ENCODE results near the gene CRABP1. TPM values are rescaled to one million over a fixed set of nuclear protein-coding genes. Genes with fewer than 3 reads are reported as not detected.

The CRABP1 gene
- total and polyA plus RNA-seq, 2 experiments from 2014 or later: not detected

- Histone ChIP-seq H3K27ac (no peak overlapping the region), H4K20me1 (ENCODE audit: insufficient read depth) (no peaks in the 10 kb centered on the region), H3K4me2 (ENCODE audit: unreplicated experiment) (no peak overlapping the region), H3K9me3 (ENCODE audit: low read depth) (no peaks in the 10 kb centered on the region), H3F3A (ENCODE audit: insufficient read depth) (no peaks in the 10 kb centered on the region), H3K4me3 (no peak overlapping the region), H3K36me3 (ENCODE audit: low read depth) (no peaks in the 10 kb centered on the region), H3K9me2 (ENCODE audit: insufficient read depth) (no peaks in the 10 kb centered on the region), H3K4me1 (ENCODE audit: insufficient read depth) (no peaks in the 10 kb centered on the region), H3K9ac (no peak overlapping the region), H3K27me3 (replicated peaks; ENCODE audit: insufficient read depth) (peaks cover 21% of the 10 kb centered on the region), H3K79me2 (ENCODE audit: insufficient read depth) (no peaks in the 10 kb centered on the region), H2AFZ (no peak overlapping the region)
- WGBS, 2 experiments (ENCODE audit: low coverage in 1 of 2, low lambda C conversion rate in 2 of 2, missing lambda C conversion rate in 2 of 2): 38 to 54% methylated on average over 4 of the region's 4 CpGs
- no peak for TF ChIP-seq EZH2phosphoT487 (IDR thresholded peaks at IDR 0.05; ENCODE audit: insufficient read depth, low read depth)
- no peak for TF ChIP-seq EZH2 (IDR thresholded peaks at IDR 0.05; ENCODE audit: insufficient read depth, poor library complexity, severe bottlenecking)
- DNase-seq: no peak
- in situ Hi-C loops (cut with MboI): no loop called here
These were observed 9.9 kb downstream of the CRABP1 start for GRCh38 chr15:78350058-78350457.

GRCh38 chr15:78351539-78351938 is 11.4 kb downstream of the CRABP1 start:
- no peaks in the 10 kb centered on the region for H3K36me3 ChIP-seq (ENCODE audit: low read depth)
- H3F3A ChIP-seq (ENCODE audit: insufficient read depth): no peaks in the 10 kb centered on the region
- WGBS, 2 experiments (ENCODE audit: low coverage in 1 of 2, low lambda C conversion rate in 2 of 2, missing lambda C conversion rate in 2 of 2): 26 to 30% methylated on average over 3 of the region's 3 CpGs
- no peak overlapping the region for H3K4me3 ChIP-seq
- no peaks in the 10 kb centered on the region for H4K20me1 ChIP-seq (ENCODE audit: insufficient read depth)
- no peaks in the 10 kb centered on the region for H3K9me3 ChIP-seq (ENCODE audit: low read depth)
- in situ Hi-C loops (cut with MboI): no loop called here
- no peak overlapping the region for H3K9ac ChIP-seq
- no peaks in the 10 kb centered on the region for H3K9me2 ChIP-seq (ENCODE audit: insufficient read depth)
- no peak overlapping the region for H3K4me2 ChIP-seq (ENCODE audit: unreplicated experiment)
- peaks cover 8% of the 10 kb centered on the region; the same call in 1 of the 2 replicates for H3K27me3 ChIP-seq (replicated peaks; ENCODE audit: insufficient read depth)
- no peaks in the 10 kb centered on the region for H3K4me1 ChIP-seq (ENCODE audit: insufficient read depth)
- TF ChIP-seq EZH2phosphoT487 (IDR thresholded peaks at IDR 0.05; ENCODE audit: insufficient read depth, low read depth) (no peak), EZH2 (IDR thresholded peaks at IDR 0.05; ENCODE audit: insufficient read depth, poor library complexity, severe bottlenecking) (no peak)
- H3K27ac ChIP-seq: no peak overlapping the region
- H2AFZ ChIP-seq: no peak overlapping the region
- H3K79me2 ChIP-seq (ENCODE audit: insufficient read depth): no peaks in the 10 kb centered on the region
- DNase-seq: no peak

GRCh38 chr15:78353093-78353492 is 12.9 kb downstream of the CRABP1 start:
- Histone ChIP-seq H3K27me3 (replicated peaks; ENCODE audit: insufficient read depth) (peaks cover 6% of the 10 kb centered on the region; the same call in 1 of the 2 replicates), H2AFZ (no peak overlapping the region), H3K9me2 (ENCODE audit: insufficient read depth) (no peaks in the 10 kb centered on the region), H4K20me1 (ENCODE audit: insufficient read depth) (no peaks in the 10 kb centered on the region), H3K4me2 (ENCODE audit: unreplicated experiment) (no peak overlapping the region), H3K36me3 (ENCODE audit: low read depth) (no peaks in the 10 kb centered on the region), H3K9ac (no peak overlapping the region), H3K4me3 (no peak overlapping the region), H3F3A (ENCODE audit: insufficient read depth) (no peaks in the 10 kb centered on the region), H3K9me3 (ENCODE audit: low read depth) (no peaks in the 10 kb centered on the region), H3K27ac (no peak overlapping the region), H3K79me2 (ENCODE audit: insufficient read depth) (no peaks in the 10 kb centered on the region), H3K4me1 (ENCODE audit: insufficient read depth) (no peaks in the 10 kb centered on the region)
- 29 to 40% methylated on average over 4 of the region's 4 CpGs for WGBS, 2 experiments (ENCODE audit: low coverage in 1 of 2, low lambda C conversion rate in 2 of 2, missing lambda C conversion rate in 2 of 2)
- DNase-seq: peak; percentile 17
- TF ChIP-seq EZH2 (IDR thresholded peaks at IDR 0.05; ENCODE audit: insufficient read depth, poor library complexity, severe bottlenecking): no peak
- no peak for TF ChIP-seq EZH2phosphoT487 (IDR thresholded peaks at IDR 0.05; ENCODE audit: insufficient read depth, low read depth)
- in situ Hi-C loops (cut with MboI): no loop called here

- Histone ChIP-seq H2AFZ (no peak overlapping the region), H3K4me3 (no peak overlapping the region), H3K27ac (no peak overlapping the region), H3K9ac (no peak overlapping the region), H3K4me2 (ENCODE audit: unreplicated experiment) (no peak overlapping the region), H3K79me2 (ENCODE audit: insufficient read depth) (no peaks in the 10 kb centered on the region), H3K27me3 (replicated peaks; ENCODE audit: insufficient read depth) (peaks cover 19% of the 10 kb centered on the region), H3F3A (ENCODE audit: insufficient read depth) (no peaks in the 10 kb centered on the region), H3K36me3 (ENCODE audit: low read depth) (no peaks in the 10 kb centered on the region), H4K20me1 (ENCODE audit: insufficient read depth) (no peaks in the 10 kb centered on the region), H3K4me1 (ENCODE audit: insufficient read depth) (no peaks in the 10 kb centered on the region), H3K9me2 (ENCODE audit: insufficient read depth) (no peaks in the 10 kb centered on the region), H3K9me3 (ENCODE audit: low read depth) (no peaks in the 10 kb centered on the region)
- TF ChIP-seq EZH2phosphoT487 (IDR thresholded peaks at IDR 0.05; ENCODE audit: insufficient read depth, low read depth) (no peak), EZH2 (IDR thresholded peaks at IDR 0.05; ENCODE audit: insufficient read depth, poor library complexity, severe bottlenecking) (no peak)
- 80 to 82% methylated on average over 8 of the region's 8 CpGs for WGBS, 2 experiments (ENCODE audit: low coverage in 1 of 2, low lambda C conversion rate in 2 of 2, missing lambda C conversion rate in 2 of 2)
- in situ Hi-C loops (cut with MboI): no loop called here
- no peak for DNase-seq
These were observed 15.0 kb downstream of the CRABP1 start for GRCh38 chr15:78355177-78355576.

All from GM23248 (cell line).